Vagina (tissue), 2 donors: ENCODE measurements around the gene GATA5.

Experiments
- POLR2A ChIP-seq, 2 donors: fragments of 450-650 bp; IDR thresholded peaks; one replicate each; pipeline ENCODE4 v1.6.1; 2017; ENCODE audit warnings: antibody characterized with exemption in 2 of 2, mild to moderate bottlenecking in 2 of 2, moderate library complexity in 2 of 2
- POLR2AphosphoS5 ChIP-seq, 2 donors: sonication (generic); formaldehyde crosslinking; IDR thresholded peaks; one replicate each; pipeline ENCODE4 v1.9.0; 2017; ENCODE audit warnings: antibody characterized with exemption in 2 of 2, mild to moderate bottlenecking in 2 of 2, low read depth in 1 of 2; ENCODE audit not compliant: insufficient read depth in 1 of 2
- TF ChIP-seq, protein P1 (sequence below), 3 experiments: fragments of 450-650 bp in 2 of 3; fragments of 200-600 bp in 1 of 3; sonication (generic) in 1 of 3; IDR thresholded peaks; one replicate each; pipeline ENCODE4 v1.5.1; 2017 to 2019; ENCODE audit warnings: antibody characterized with exemption in 3 of 3, mild to moderate bottlenecking in 2 of 3, moderate library complexity in 2 of 3

GRCh38 chr20:62483613-62484458 is 8.0 kb upstream of the GATA5 start:
- TF ChIP-seq, protein P1, sequence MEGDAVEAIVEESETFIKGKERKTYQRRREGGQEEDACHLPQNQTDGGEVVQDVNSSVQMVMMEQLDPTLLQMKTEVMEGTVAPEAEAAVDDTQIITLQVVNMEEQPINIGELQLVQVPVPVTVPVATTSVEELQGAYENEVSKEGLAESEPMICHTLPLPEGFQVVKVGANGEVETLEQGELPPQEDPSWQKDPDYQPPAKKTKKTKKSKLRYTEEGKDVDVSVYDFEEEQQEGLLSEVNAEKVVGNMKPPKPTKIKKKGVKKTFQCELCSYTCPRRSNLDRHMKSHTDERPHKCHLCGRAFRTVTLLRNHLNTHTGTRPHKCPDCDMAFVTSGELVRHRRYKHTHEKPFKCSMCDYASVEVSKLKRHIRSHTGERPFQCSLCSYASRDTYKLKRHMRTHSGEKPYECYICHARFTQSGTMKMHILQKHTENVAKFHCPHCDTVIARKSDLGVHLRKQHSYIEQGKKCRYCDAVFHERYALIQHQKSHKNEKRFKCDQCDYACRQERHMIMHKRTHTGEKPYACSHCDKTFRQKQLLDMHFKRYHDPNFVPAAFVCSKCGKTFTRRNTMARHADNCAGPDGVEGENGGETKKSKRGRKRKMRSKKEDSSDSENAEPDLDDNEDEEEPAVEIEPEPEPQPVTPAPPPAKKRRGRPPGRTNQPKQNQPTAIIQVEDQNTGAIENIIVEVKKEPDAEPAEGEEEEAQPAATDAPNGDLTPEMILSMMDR (IDR thresholded peaks at IDR 0.05): no peak
- TF ChIP-seq POLR2AphosphoS5 (IDR thresholded peaks at IDR 0.05; ENCODE audit: insufficient read depth in 1 of 2, low read depth in 1 of 2): no peak
- no peak for TF ChIP-seq POLR2A (IDR thresholded peaks at IDR 0.05)
